GM12878 (cell line): ENCODE results near the gene PRR22. TPM values are rescaled to one million over a fixed set of nuclear protein-coding genes. Genes with fewer than 3 reads are reported as not detected.

Experiments used
- ATAC-seq: fragments of 200-7000 bp; cut with Tn5 transposase; 3 replicates; pipeline ENCODE4 v1.9.1; 2020; ENCODE audit warnings: mild to moderate bottlenecking, moderate library complexity
- BruUV-seq: library from RNA; stranded (reverse); fragments of 400-500 nt; replicated peaks from 2 replicates; lab custom pipeline; 2021; lab: Mats Ljungman, UMichigan
- CTCF ChIA-PET: fragments of 300-600 bp; sonication (Branson Sonifier 250); formaldehyde crosslinking; extraction: SDS; loops from one replicate; lab custom pipeline; 2021; ENCODE audit warnings: inconsistent platforms; lab: Yijun Ruan, JAX
- POLR2A ChIA-PET: fragments of 350-600 bp; formaldehyde crosslinking; extraction: SDS; loops from one replicate; lab custom pipeline; 2021; ENCODE audit warnings: inconsistent platforms; lab: Charles Lee
- RAD21 ChIA-PET: fragments of 300-600 bp; sonication (Branson Sonifier 250); formaldehyde crosslinking; loops from one replicate; lab custom pipeline; 2023; ENCODE audit warnings: antibody characterized with exemption; ENCODE audit not compliant: unreplicated experiment; lab: Charles Lee
- SMC1A ChIA-PET: fragments of 300-600 bp; sonication (Branson Sonifier 250); formaldehyde crosslinking; loops from one replicate; lab custom pipeline; 2023; ENCODE audit not compliant: unreplicated experiment, uncharacterized antibody; lab: Charles Lee
- DNase-seq: peaks from one replicate; pipeline ENCODE4 v3.0.0-alpha.2; 2011; ENCODE audit warnings: low read depth, low spot score
- FAIRE-seq: peaks from 3 replicates; lab custom pipeline; 2011; peaks lifted over from hg19 to GRCh38; lab: Jason Lieb, UNC
- H2AFZ ChIP-seq: 2 replicates; pipeline ENCODE4 v1.6.0; 2011; ENCODE audit warnings: low read depth, low read length, control low read depth; ENCODE audit not compliant: control insufficient read depth
- H3K27ac ChIP-seq: 2 replicates; pipeline ENCODE4 v1.5.1; 2011; ENCODE audit warnings: control low read depth; ENCODE audit not compliant: control insufficient read depth, insufficient read depth
- H3K27me3 ChIP-seq, 2 experiments: replicated peaks in 1 of 2; 2 replicates each; pipeline versions ENCODE4 v1.6.0 to v1.6.1; 2011; ENCODE audit warnings: low read length in 1 of 2; ENCODE audit not compliant: control insufficient read depth in 2 of 2, insufficient read depth in 2 of 2
- H3K36me3 ChIP-seq, 2 experiments: 2 replicates each; pipeline ENCODE4 v1.5.1; 2011; ENCODE audit warnings: low read length in 1 of 2; ENCODE audit not compliant: control insufficient read depth in 2 of 2, insufficient read depth in 2 of 2
- H3K4me1 ChIP-seq: 2 replicates; pipeline ENCODE4 v1.6.1; 2011; ENCODE audit warnings: mild to moderate bottlenecking, low read length, moderate library complexity, mixed read lengths; ENCODE audit not compliant: control insufficient read depth, insufficient read depth
- H3K4me2 ChIP-seq: 2 replicates; pipeline ENCODE4 v1.6.0; 2011; ENCODE audit warnings: control low read depth; ENCODE audit not compliant: control insufficient read depth, insufficient read depth
- H3K4me3 ChIP-seq: fragments of 200-600 bp; sonication (generic); 2 replicates; pipeline ENCODE4 v1.5.1; 2016
- H3K79me2 ChIP-seq: 2 replicates; pipeline ENCODE4 v1.6.0; 2011; ENCODE audit warnings: low read length; ENCODE audit not compliant: control insufficient read depth, insufficient read depth
- H3K9ac ChIP-seq: 2 replicates; pipeline ENCODE4 v1.8.0; 2011; ENCODE audit warnings: low read length, control low read depth, mixed read lengths; ENCODE audit not compliant: control insufficient read depth, insufficient read depth
- H3K9me3 ChIP-seq: replicated peaks from 3 replicates; pipeline ENCODE4 v1.5.1; 2011; ENCODE audit warnings: mild to moderate bottlenecking, low read length; ENCODE audit not compliant: control insufficient read depth, insufficient read depth
- H4K20me1 ChIP-seq: 2 replicates; pipeline ENCODE4 v1.6.0; 2011; ENCODE audit not compliant: control insufficient read depth, insufficient read depth
- CBX5 ChIP-seq: sonication (generic); IDR thresholded peaks from 2 replicates; pipeline ENCODE4 v1.6.1; 2016; ENCODE audit warnings: low read depth, moderate library complexity, mild to moderate bottlenecking, inconsistent platforms
- EGR1 ChIP-seq, 2 experiments: IDR thresholded peaks; 1 replicate in 1 of 2; 2 replicates in 1 of 2; pipeline ENCODE4 v1.6.1; 2011 to 2012; ENCODE audit warnings: low read depth in 2 of 2, low read length in 2 of 2, borderline replicate concordance in 1 of 2, mild to moderate bottlenecking in 1 of 2, moderate library complexity in 1 of 2
- EZH2 ChIP-seq: IDR thresholded peaks from 2 replicates; pipeline ENCODE4 v1.6.1; 2012; ENCODE audit warnings: low read depth, mild to moderate bottlenecking, control low read depth, inconsistent platforms, low read length, borderline replicate concordance; ENCODE audit not compliant: control insufficient read depth
- MYB ChIP-seq: fragments of 150-350 bp; IDR thresholded peaks from 2 replicates; pipeline ENCODE4 v1.6.1; 2014; ENCODE audit warnings: mild to moderate bottlenecking, low read depth, low read length, borderline replicate concordance
- MYC ChIP-seq: IDR thresholded peaks from 2 replicates; pipeline ENCODE4 v1.6.1; 2011; ENCODE audit warnings: mild to moderate bottlenecking, low read length, moderate library complexity, inconsistent platforms; ENCODE audit not compliant: insufficient read depth, insufficient replicate concordance, insufficient read length, severe bottlenecking
- NBN ChIP-seq: fragments of 450-650 bp; IDR thresholded peaks from 2 replicates; pipeline ENCODE4 v1.6.1; 2016
- PAX5 ChIP-seq: IDR thresholded peaks from 2 replicates; pipeline ENCODE4 v1.6.1; 2011; ENCODE audit warnings: low read depth, low read length, borderline replicate concordance
- RCOR1 ChIP-seq: conservative IDR thresholded peaks from 2 replicates; pipeline ENCODE4 v1.6.1; 2012; ENCODE audit warnings: low read depth, low read length, improper control_type of control experiment
- RFX5 ChIP-seq: IDR thresholded peaks from 2 replicates; pipeline ENCODE4 v1.6.1; 2011; ENCODE audit warnings: low read depth, low read length, improper control_type of control experiment
- SMAD5 ChIP-seq: IDR thresholded peaks from 2 replicates; pipeline ENCODE4 v1.6.1; 2016; ENCODE audit warnings: antibody characterized with exemption, low read depth
- TCF12 ChIP-seq: IDR thresholded peaks from 2 replicates; pipeline ENCODE4 v1.6.1; 2011; ENCODE audit warnings: low read depth, mild to moderate bottlenecking, low read length
- TCF3 ChIP-seq: IDR thresholded peaks from 2 replicates; pipeline ENCODE4 v1.6.1; 2012; ENCODE audit warnings: low read depth, mild to moderate bottlenecking, low read length, borderline replicate concordance; ENCODE audit not compliant: insufficient read depth
- WGBS: methylation state at CpG from one replicate; pipeline ENCODE4 v1.1.6; 2016; ENCODE audit warnings: low lambda C conversion rate; ENCODE audit not compliant: insufficient replicate concordance, insufficient coverage; ENCODE audit errors: missing lambda C conversion rate; 5-methylcytosine and 5-hydroxymethylcytosine counted together
- in situ Hi-C: fragments of 300-500 bp; cut with MboI; formaldehyde crosslinking; loops from 9 replicates; pipeline ENCODE4 v1.14.3; 2018; ENCODE audit warnings: mixed read lengths
- intact Hi-C: fragments of 100-400 bp; cut with micrococcal nuclease; formaldehyde crosslinking; loops from one replicate; pipeline ENCODE4 v1.14.2; 2022; ENCODE audit not compliant: unreplicated experiment
- polyA plus RNA-seq, 11 experiments: library from polyadenylated mRNA; depleted of rRNA in 4 of 11; unstranded in 6 of 11; stranded (reverse) in 5 of 11; fragments of >200 nt; fragmentation: Nextera tagmentation in 4 of 11; fragmentation: Illumina TruSeq in 1 of 11; extraction: Ambion mirVana in 4 of 11; extraction: Trizol in 1 of 11; gene quantifications; 1 replicate in 1 of 11; 2 replicates in 10 of 11; pipeline versions ENCODE4 v1.2.1 to v1.2.3, GENCODE V29; 2011 to 2016; ENCODE audit warnings: inconsistent platforms in 2 of 11, missing spikeins in 2 of 11, low read depth in 1 of 11
- total RNA-seq, 4 experiments: library from RNA; depleted of rRNA in 3 of 4; stranded (reverse); fragments of >200 nt in 3 of 4; fragmentation: Illumina TruSeq in 1 of 4; extraction: Trizol in 1 of 4; gene quantifications; 2 replicates each; pipeline versions ENCODE4 v1.2.1 to v1.2.3, GENCODE V29; 2013 to 2021
- TF ChIP-seq, protein P1 (sequence below): IDR thresholded peaks from 2 replicates; pipeline ENCODE4 v1.6.1; 2012; ENCODE audit warnings: low read depth, low read length, improper control_type of control experiment
- TF ChIP-seq, protein P2 (sequence below): fragments of 450-650 bp; conservative IDR thresholded peaks from 2 replicates; pipeline ENCODE4 v1.6.1; 2017; ENCODE audit warnings: mild to moderate bottlenecking, moderate library complexity

Gene PRR22
- total and polyA plus RNA-seq, 10 of the 15 experiments (the other 5 are each of a cell fraction or from before 2014, with no cell fraction given), result 0.31 to 4.4 (median 1.3) TPM; not detected in 2

DNA sequence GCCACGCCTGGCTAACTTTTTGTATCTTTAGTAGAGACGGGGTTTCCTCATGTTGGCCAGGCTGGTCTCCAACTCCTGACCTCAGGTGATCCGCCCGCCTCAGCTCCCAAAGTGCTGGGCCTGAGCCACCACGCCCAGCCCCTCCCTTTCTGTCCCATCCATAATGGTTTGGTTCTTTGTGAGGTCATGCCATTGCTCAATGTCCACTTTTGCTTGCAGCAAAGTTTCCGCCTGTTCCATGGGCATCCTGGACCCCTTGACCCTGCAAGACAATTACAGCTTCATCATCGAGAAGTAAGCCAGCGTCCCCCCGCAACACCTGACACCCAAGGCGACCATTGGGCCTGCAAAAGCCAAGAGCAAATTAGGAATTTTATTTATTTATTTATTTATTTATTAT lies 16.6 kb downstream of the PRR22 start:
- ATAC-seq (no peak), DNase-seq (no peak), FAIRE-seq (no peak)
- H3K4me3 ChIP-seq, result no peak overlapping the region
- 66% methylated on average over 10 of the region's 10 CpGs for WGBS
- H3K4me2 ChIP-seq, result no peak overlapping the region
- H3K9ac ChIP-seq, result no peak overlapping the region
- RAD21 ChIA-PET, result no interaction called here
- H2AFZ ChIP-seq, result no peak overlapping the region
- in situ Hi-C loops, result no loop called here
- CTCF ChIA-PET, result no interaction called here
- SMC1A ChIA-PET, result no interaction called here
- TF ChIP-seq NBN (no peak), MYC (no peak), RCOR1 (no peak), CBX5 (no peak), PAX5 (no peak), MYB (no peak), TCF12 (no peak), EZH2 (no peak), TCF3 (no peak), RFX5 (no peak), EGR1 (IDR thresholded peaks at IDR 0.05; ENCODE audit: borderline replicate concordance in 1 of 2, low read depth in 2 of 2, low read length in 2 of 2) (no peak), SMAD5 (no peak)
- TF ChIP-seq, protein P1, sequence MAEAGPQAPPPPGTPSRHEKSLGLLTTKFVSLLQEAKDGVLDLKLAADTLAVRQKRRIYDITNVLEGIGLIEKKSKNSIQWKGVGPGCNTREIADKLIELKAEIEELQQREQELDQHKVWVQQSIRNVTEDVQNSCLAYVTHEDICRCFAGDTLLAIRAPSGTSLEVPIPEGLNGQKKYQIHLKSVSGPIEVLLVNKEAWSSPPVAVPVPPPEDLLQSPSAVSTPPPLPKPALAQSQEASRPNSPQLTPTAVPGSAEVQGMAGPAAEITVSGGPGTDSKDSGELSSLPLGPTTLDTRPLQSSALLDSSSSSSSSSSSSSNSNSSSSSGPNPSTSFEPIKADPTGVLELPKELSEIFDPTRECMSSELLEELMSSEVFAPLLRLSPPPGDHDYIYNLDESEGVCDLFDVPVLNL, result no peak
- TF ChIP-seq, protein P2, sequence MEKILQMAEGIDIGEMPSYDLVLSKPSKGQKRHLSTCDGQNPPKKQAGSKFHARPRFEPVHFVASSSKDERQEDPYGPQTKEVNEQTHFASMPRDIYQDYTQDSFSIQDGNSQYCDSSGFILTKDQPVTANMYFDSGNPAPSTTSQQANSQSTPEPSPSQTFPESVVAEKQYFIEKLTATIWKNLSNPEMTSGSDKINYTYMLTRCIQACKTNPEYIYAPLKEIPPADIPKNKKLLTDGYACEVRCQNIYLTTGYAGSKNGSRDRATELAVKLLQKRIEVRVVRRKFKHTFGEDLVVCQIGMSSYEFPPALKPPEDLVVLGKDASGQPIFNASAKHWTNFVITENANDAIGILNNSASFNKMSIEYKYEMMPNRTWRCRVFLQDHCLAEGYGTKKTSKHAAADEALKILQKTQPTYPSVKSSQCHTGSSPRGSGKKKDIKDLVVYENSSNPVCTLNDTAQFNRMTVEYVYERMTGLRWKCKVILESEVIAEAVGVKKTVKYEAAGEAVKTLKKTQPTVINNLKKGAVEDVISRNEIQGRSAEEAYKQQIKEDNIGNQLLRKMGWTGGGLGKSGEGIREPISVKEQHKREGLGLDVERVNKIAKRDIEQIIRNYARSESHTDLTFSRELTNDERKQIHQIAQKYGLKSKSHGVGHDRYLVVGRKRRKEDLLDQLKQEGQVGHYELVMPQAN, result no peak
- H3K36me3 ChIP-seq, result no peaks in the 10 kb centered on the region
- no peaks in the 10 kb centered on the region for H3K27me3 ChIP-seq
- H4K20me1 ChIP-seq, result no peaks in the 10 kb centered on the region
- H3K27ac ChIP-seq, result no peak overlapping the region
- H3K79me2 ChIP-seq, result no peaks in the 10 kb centered on the region
- H3K4me1 ChIP-seq, result no peaks in the 10 kb centered on the region
- POLR2A ChIA-PET, result no interaction called here
- BruUV-seq, result no TSS peak
- intact Hi-C loops, result no loop called here
- no peaks in the 10 kb centered on the region for H3K9me3 ChIP-seq
